Upper lobe of left lung (tissue), 6 donors: ENCODE results near the gene TMEM175. TPM values are rescaled to one million over a fixed set of nuclear protein-coding genes. Genes with fewer than 3 reads are reported as not detected.

Experiments
- ATAC-seq, 2 donors: fragments of 200-7000 bp; cut with Tn5 transposase; one replicate each; pipeline ENCODE4 v1.9.1; 2022; ENCODE audit warnings: mild to moderate bottlenecking in 2 of 2, moderate library complexity in 2 of 2; ENCODE audit not compliant: low FRiP score in 2 of 2
- DNase-seq, 2 donors: peaks; one replicate each; pipeline ENCODE4 v3.0.0-alpha.2; 2019 to 2020
- H3K27ac ChIP-seq, 4 donors: fragments of 200-600 bp; sonication (generic); one replicate each; pipeline ENCODE4 v1.5.1; 2016 to 2019
- H3K27me3 ChIP-seq, 4 donors: fragments of 200-600 bp; sonication (generic); one replicate each; pipeline ENCODE4 v1.5.1; 2017 to 2019
- H3K36me3 ChIP-seq, 4 donors: fragments of 200-600 bp; sonication (generic); one replicate each; pipeline ENCODE4 v1.5.1; 2016 to 2019
- H3K4me1 ChIP-seq, 4 donors: fragments of 200-600 bp; sonication (generic); one replicate each; pipeline ENCODE4 v1.5.1; 2018 to 2019
- H3K4me3 ChIP-seq, 4 donors: fragments of 200-600 bp; sonication (generic); one replicate each; pipeline ENCODE4 v1.5.1; 2017 to 2019; ENCODE audit warnings: mild to moderate bottlenecking in 2 of 4, moderate library complexity in 1 of 4
- H3K9me3 ChIP-seq, 4 donors: fragments of 200-600 bp; sonication (generic); one replicate each; pipeline ENCODE4 v1.5.1; 2018 to 2019
- EP300 ChIP-seq, 4 donors: sonication (generic); formaldehyde crosslinking; IDR thresholded peaks; one replicate each; pipeline ENCODE4 v1.5.1; 2017; ENCODE audit warnings: antibody characterized with exemption in 4 of 4, control low read depth in 2 of 4
- POLR2A ChIP-seq, 4 donors: fragments of 450-650 bp; IDR thresholded peaks; one replicate each; pipeline ENCODE4 v1.5.1; 2016 to 2017; ENCODE audit warnings: antibody characterized with exemption in 4 of 4, mild to moderate bottlenecking in 2 of 4
- POLR2AphosphoS5 ChIP-seq, 2 donors: sonication (generic); formaldehyde crosslinking; IDR thresholded peaks; one replicate each; pipeline ENCODE4 v1.5.1; 2017; ENCODE audit warnings: antibody characterized with exemption in 2 of 2
- WGBS, 2 donors: methylation state at CpG; one replicate each; pipeline ENCODE4 v1.1.5; 2017 to 2018; 5-methylcytosine and 5-hydroxymethylcytosine counted together
- total RNA-seq, 6 donors: library from RNA; depleted of rRNA in 4 of 6; stranded (reverse); fragments of >200 nt in 4 of 6; gene quantifications; one replicate each; pipeline versions ENCODE4 v1.1.0 to v1.2.1, GENCODE V29; 2016 to 2021
- TF ChIP-seq, protein P1 (sequence below), 6 experiments: fragments of 450-650 bp in 4 of 6; fragments of 200-600 bp in 2 of 6; sonication (generic) in 2 of 6; IDR thresholded peaks; one replicate each; pipeline ENCODE4 v1.5.1; 2016 to 2019; ENCODE audit warnings: antibody characterized with exemption in 6 of 6
- donor health status: DM: no; HTN: no; CAD: no; lungs with moderate emphysema.
- donor health status: DM: no; HTN: yes; CAD: no; lungs with severe emphysema.

TMEM175 gene
- total RNA-seq, 6 donors from 2014 or later = 24.6 to 126 (median 41.8) TPM

GRCh38 chr4:910366-911091 lies 21.7 kb upstream of the TMEM175 start:
- no peaks in the 10 kb centered on the region for H3K9me3 ChIP-seq
- 95 to 97% methylated on average over 21 to 25 of the region's 26 CpGs for WGBS, 2 donors

GRCh38 chr4:911221-911751 lies 21.0 kb upstream of the TMEM175 start:
- peaks cover 0 to 39% (median 31%) of the 10 kb centered on the region in 4 donors for H3K36me3 ChIP-seq
- TF ChIP-seq, protein P1, sequence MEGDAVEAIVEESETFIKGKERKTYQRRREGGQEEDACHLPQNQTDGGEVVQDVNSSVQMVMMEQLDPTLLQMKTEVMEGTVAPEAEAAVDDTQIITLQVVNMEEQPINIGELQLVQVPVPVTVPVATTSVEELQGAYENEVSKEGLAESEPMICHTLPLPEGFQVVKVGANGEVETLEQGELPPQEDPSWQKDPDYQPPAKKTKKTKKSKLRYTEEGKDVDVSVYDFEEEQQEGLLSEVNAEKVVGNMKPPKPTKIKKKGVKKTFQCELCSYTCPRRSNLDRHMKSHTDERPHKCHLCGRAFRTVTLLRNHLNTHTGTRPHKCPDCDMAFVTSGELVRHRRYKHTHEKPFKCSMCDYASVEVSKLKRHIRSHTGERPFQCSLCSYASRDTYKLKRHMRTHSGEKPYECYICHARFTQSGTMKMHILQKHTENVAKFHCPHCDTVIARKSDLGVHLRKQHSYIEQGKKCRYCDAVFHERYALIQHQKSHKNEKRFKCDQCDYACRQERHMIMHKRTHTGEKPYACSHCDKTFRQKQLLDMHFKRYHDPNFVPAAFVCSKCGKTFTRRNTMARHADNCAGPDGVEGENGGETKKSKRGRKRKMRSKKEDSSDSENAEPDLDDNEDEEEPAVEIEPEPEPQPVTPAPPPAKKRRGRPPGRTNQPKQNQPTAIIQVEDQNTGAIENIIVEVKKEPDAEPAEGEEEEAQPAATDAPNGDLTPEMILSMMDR (IDR thresholded peaks at IDR 0.05) = no peak
- no peak for TF ChIP-seq EP300 (IDR thresholded peaks at IDR 0.05)
- no peak for TF ChIP-seq POLR2AphosphoS5 (IDR thresholded peaks at IDR 0.05)
- TF ChIP-seq POLR2A (IDR thresholded peaks at IDR 0.05) = no peak
- no peak overlapping the region for H3K4me3 ChIP-seq
- ATAC-seq (no peak), DNase-seq (peak in 1 of 2 donors; percentile 54)
- H3K4me1 ChIP-seq = peaks cover 21 to 53% (median 40%) of the 10 kb centered on the region in 4 donors
- peak overlapping the region in 3 of 4 donors; percentile 81 to 91 (median 87) for H3K27ac ChIP-seq
- H3K9me3 ChIP-seq = no peaks in the 10 kb centered on the region
- no peaks in the 10 kb centered on the region for H3K27me3 ChIP-seq
- 95 to 98% methylated on average over 16 to 23 of the region's 23 CpGs for WGBS, 2 donors

More at GRCh38 chr4:910366-911091, 21.7 kb upstream of the TMEM175 start:
- ATAC-seq (no peak), DNase-seq (peak in 1 of 2 donors; percentile 59)
- H3K36me3 ChIP-seq = peaks cover 0 to 39% (median 31%) of the 10 kb centered on the region in 4 donors
- no peaks in the 10 kb centered on the region for H3K27me3 ChIP-seq
- peaks cover 14 to 46% (median 36%) of the 10 kb centered on the region in 4 donors for H3K4me1 ChIP-seq
- no peak for TF ChIP-seq EP300 (IDR thresholded peaks at IDR 0.05)
- TF ChIP-seq, protein P1 (IDR thresholded peaks at IDR 0.05) = no peak
- TF ChIP-seq POLR2A (IDR thresholded peaks at IDR 0.05) = no peak
- no peak for TF ChIP-seq POLR2AphosphoS5 (IDR thresholded peaks at IDR 0.05)
- peak overlapping the region in 2 of 4 donors; percentile 15 to 87 for H3K27ac ChIP-seq
- no peak overlapping the region for H3K4me3 ChIP-seq

DNA sequence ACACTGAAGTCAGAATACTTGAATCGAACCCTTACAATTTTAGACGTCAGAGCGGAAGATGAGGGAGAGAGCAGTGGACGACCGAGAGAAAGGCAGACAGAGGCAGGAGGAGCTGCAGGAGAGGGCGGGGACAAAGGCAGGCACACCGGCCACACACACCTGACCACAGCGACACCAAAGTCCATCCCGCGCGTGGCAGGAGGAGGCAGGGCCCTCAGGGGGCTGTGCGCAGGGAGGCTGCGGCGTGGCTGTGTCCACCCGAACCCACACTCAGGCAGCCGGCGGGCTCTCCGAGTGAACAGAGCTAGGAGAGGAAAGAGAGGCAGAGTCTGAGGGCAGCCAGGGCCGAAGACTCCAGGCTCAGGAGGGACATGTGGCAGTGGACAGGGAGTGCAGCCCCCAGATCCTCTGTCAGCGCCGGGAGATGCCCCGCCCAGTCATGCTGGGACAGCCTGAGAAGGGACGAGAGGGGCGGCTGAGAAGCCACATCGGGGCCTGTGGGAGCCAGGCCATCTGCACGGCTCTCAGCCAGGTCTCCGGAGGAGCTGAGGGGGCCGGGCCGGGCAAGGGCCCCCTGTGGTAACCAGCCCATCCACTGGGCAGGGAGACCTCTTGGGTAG lies 20.3 kb upstream of the TMEM175 start:
- Histone ChIP-seq H3K36me3 (peaks cover 0 to 39% (median 31%) of the 10 kb centered on the region in 4 donors), H3K27ac (peak overlapping the region; percentile 39 to 91 (median 84)), H3K4me3 (no peak overlapping the region), H3K9me3 (no peaks in the 10 kb centered on the region), H3K4me1 (peaks cover 20 to 54% (median 40%) of the 10 kb centered on the region in 4 donors), H3K27me3 (no peaks in the 10 kb centered on the region)
- no peak for ATAC-seq
- WGBS, 2 donors = 85 to 91% methylated on average over 22 to 29 of the region's 29 CpGs
- DNase-seq = peak in 1 of 2 donors; percentile 74
- TF ChIP-seq, protein P1 (IDR thresholded peaks at IDR 0.05) = peak in 1 of 6 experiments; percentile 11
- no peak for TF ChIP-seq POLR2AphosphoS5 (IDR thresholded peaks at IDR 0.05)

DNA sequence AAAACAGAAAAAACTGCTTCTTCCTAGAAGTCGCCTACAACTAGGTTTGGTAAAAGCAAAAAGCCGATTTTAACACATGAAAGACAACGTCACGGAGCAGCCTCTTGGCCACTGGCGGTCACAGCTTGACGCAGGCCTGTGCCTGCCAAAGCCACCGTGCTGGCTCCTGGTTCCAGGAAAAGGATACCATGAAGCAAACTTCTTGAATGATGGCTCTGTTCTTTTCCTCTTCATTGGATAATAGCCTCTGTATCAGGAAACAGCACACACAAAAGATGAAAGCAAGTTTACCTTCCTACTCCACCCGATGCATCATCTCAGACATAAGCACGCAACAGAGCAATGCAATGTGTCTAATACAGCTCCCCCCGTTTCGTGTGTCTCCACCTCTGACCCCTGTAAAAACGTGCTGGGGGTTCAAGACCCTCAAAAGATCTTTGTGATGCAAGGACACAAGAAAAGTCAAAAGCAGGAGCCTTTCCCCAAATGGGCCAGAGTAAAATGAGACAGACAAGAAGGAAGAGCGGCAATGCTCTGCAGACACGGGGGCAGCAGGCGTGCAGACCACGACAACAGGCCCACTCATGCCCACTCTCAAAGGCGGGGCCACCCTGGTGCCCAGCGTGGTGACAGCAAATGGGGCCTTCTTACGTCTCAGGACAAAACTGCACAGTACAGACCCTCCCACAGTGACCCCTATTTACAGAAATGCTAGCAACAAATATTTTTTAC lies 19.5 kb upstream of the TMEM175 start:
- H3K4me3 ChIP-seq = no peak overlapping the region
- no peaks in the 10 kb centered on the region for H3K9me3 ChIP-seq
- H3K27ac ChIP-seq = peak overlapping the region in 3 of 4 donors; percentile 81 to 91 (median 87)
- WGBS, 2 donors = 70 to 76% methylated on average over 19 of the region's 19 CpGs
- peaks cover 0 to 39% (median 31%) of the 10 kb centered on the region in 4 donors for H3K36me3 ChIP-seq
- ATAC-seq = peak in 1 of 2 donors; percentile 8
- DNase-seq = peak in 1 of 2 donors; percentile 50
- TF ChIP-seq POLR2AphosphoS5 (IDR thresholded peaks at IDR 0.05) (peak; percentile 41 to 60), EP300 (IDR thresholded peaks at IDR 0.05) (peak in 2 of 4 donors; percentile 69 to 92), POLR2A (IDR thresholded peaks at IDR 0.05) (no peak)
- no peaks in the 10 kb centered on the region for H3K27me3 ChIP-seq
- peaks cover 14 to 46% (median 33%) of the 10 kb centered on the region in 4 donors for H3K4me1 ChIP-seq
